ENCODE results near the gene SHISA5. TPM values are rescaled to one million over a fixed set of nuclear protein-coding genes. Genes with fewer than 3 reads are reported as not detected.

Gene SHISA5
- total RNA-seq, 5 donors from 2014 or later (not counting 1 experiment from before 2014, with no cell fraction given): 156 to 258 (median 217) TPM

DNA sequence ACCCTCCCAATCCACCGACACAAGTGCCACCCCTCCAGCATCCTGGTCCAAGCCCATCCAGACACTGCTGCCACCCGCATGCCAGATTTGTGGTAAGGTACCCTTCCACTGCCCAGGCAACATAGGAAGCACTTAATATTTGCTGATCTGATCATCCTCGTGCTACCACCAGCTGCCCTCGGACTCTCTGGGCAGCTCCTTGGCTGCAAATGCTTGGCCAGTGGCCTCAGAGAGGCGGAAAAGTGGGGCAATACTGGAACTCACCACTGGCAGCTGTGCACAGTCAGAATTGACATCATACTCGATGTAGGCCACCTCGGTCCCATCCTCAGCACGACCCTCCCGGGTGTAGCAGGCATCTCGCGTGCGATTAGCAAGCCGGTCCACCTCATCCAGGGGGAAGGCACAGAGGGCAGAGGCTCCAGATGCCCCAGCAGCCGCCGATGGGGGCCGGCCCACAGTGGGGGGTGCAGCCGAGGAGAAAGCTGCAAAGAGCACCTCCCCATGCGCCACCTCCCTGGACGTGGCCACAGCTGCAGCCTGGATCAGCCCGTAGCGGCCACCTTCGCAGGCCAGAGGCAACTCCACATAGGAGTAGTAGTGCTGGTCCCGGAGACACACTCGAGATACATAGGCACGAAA, 80.6 kb downstream of the SHISA5 start:
- no peaks in the 10 kb centered on the region for H3K9me3 ChIP-seq
- Mint-ChIP-seq H3K27ac (no peak overlapping the region), H3K4me1 (peaks cover 0 to 6% (median 0%) of the 10 kb centered on the region in 3 donors), H3K9me3 (no peaks in the 10 kb centered on the region), H3K27me3 (no peaks in the 10 kb centered on the region), H3K4me3 (no peak overlapping the region), H3K36me3 (no peaks in the 10 kb centered on the region)
- H3K4me1 ChIP-seq (ENCODE audit: control insufficient read depth in 1 of 2, extremely low read depth in 1 of 2, insufficient read depth in 2 of 2, low read length in 2 of 2): peaks cover 0 to 6% of the 10 kb centered on the region in 2 experiments
- no peak overlapping the region for H3K27ac ChIP-seq (ENCODE audit: low read length)
- DNase-seq (no peak), ATAC-seq (replicated peaks in 1 of 4) (no peak)
- ChIA-PET CTCF (no interaction called here), POLR2A (no interaction called here)
- 91% methylated on average over 25 of the region's 25 CpGs for WGBS (ENCODE audit: insufficient coverage)
- peaks cover 0 to 13% of the 10 kb centered on the region in 2 experiments for H3K27me3 ChIP-seq (replicated peaks in 1 of 2; ENCODE audit: control insufficient read depth in 2 of 2, extremely low read depth in 1 of 2, insufficient read depth in 2 of 2, low read length in 1 of 2)
- no peak overlapping the region for H3K4me3 ChIP-seq (ENCODE audit: control insufficient read depth in 1 of 2, extremely low read depth in 1 of 2, low read length in 1 of 2)
- H3K36me3 ChIP-seq (ENCODE audit: control insufficient read depth in 2 of 2, extremely low read depth in 1 of 2, insufficient read depth in 1 of 2, low read length in 1 of 2): no peaks in the 10 kb centered on the region

DNA sequence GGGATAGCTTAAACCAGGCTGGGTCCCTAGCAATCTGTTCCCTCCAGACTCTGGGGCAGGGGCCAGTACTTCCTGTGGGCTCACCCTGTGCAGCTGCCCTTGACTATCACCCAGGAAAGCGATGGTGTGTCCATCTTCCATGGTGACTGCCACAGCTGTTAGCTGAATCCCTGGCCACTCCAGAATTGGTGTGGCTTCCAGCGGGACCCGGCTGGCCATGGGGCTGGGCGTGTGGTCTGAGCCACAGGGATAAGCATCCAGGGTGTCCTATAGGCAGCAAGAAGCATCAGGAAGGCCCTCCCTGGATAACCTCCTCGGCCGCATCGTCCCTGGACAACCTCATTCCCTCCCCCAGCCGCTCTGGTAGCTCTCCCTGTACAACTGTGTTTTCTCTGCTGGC, 81.3 kb downstream of the SHISA5 start:
- ChIA-PET CTCF (no interaction called here), POLR2A (no interaction called here)
- H3K36me3 Mint-ChIP-seq: no peaks in the 10 kb centered on the region
- Histone ChIP-seq H3K4me3 (ENCODE audit: control insufficient read depth in 1 of 2, extremely low read depth in 1 of 2, low read length in 1 of 2) (no peak overlapping the region), H3K36me3 (ENCODE audit: control insufficient read depth in 2 of 2, extremely low read depth in 1 of 2, insufficient read depth in 1 of 2, low read length in 1 of 2) (no peaks in the 10 kb centered on the region), H3K27me3 (replicated peaks in 1 of 2; ENCODE audit: control insufficient read depth in 2 of 2, extremely low read depth in 1 of 2, insufficient read depth in 2 of 2, low read length in 1 of 2) (peaks cover 0 to 8% of the 10 kb centered on the region in 2 experiments), H3K4me1 (ENCODE audit: control insufficient read depth in 1 of 2, extremely low read depth in 1 of 2, insufficient read depth in 2 of 2, low read length in 2 of 2) (peaks cover 0 to 3% of the 10 kb centered on the region in 2 experiments), H3K9me3 (no peaks in the 10 kb centered on the region), H3K27ac (ENCODE audit: low read length) (no peak overlapping the region)
- no peak overlapping the region for H3K27ac Mint-ChIP-seq
- H3K27me3 Mint-ChIP-seq: no peaks in the 10 kb centered on the region
- no peak for DNase-seq
- H3K4me3 Mint-ChIP-seq: no peak overlapping the region
- no peak for ATAC-seq (replicated peaks in 1 of 4)
- no peaks in the 10 kb centered on the region for H3K4me1 Mint-ChIP-seq
- WGBS (ENCODE audit: insufficient coverage): 90% methylated on average over 8 of the region's 8 CpGs
- H3K9me3 Mint-ChIP-seq: no peaks in the 10 kb centered on the region

- H3K27ac Mint-ChIP-seq: no peak overlapping the region
- no peaks in the 10 kb centered on the region for H3K4me1 Mint-ChIP-seq
- Histone ChIP-seq H3K4me1 (ENCODE audit: control insufficient read depth in 1 of 2, extremely low read depth in 1 of 2, insufficient read depth in 2 of 2, low read length in 2 of 2) (peaks cover 0 to 3% of the 10 kb centered on the region in 2 experiments), H3K27me3 (replicated peaks in 1 of 2; ENCODE audit: control insufficient read depth in 2 of 2, extremely low read depth in 1 of 2, insufficient read depth in 2 of 2, low read length in 1 of 2) (peaks cover 0 to 8% of the 10 kb centered on the region in 2 experiments), H3K9me3 (no peaks in the 10 kb centered on the region), H3K36me3 (ENCODE audit: control insufficient read depth in 2 of 2, extremely low read depth in 1 of 2, insufficient read depth in 1 of 2, low read length in 1 of 2) (no peaks in the 10 kb centered on the region), H3K27ac (ENCODE audit: low read length) (no peak overlapping the region), H3K4me3 (ENCODE audit: control insufficient read depth in 1 of 2, extremely low read depth in 1 of 2, low read length in 1 of 2) (no peak overlapping the region)
- H3K36me3 Mint-ChIP-seq: no peaks in the 10 kb centered on the region
- no peak overlapping the region for H3K4me3 Mint-ChIP-seq
- no peaks in the 10 kb centered on the region for H3K9me3 Mint-ChIP-seq
- ChIA-PET POLR2A (no interaction called here), CTCF (no interaction called here)
- no peak for DNase-seq
- 100% methylated on average over 2 of the region's 3 CpGs for WGBS (ENCODE audit: insufficient coverage)
- peak in 1 of 4 experiments; percentile 32 for ATAC-seq (replicated peaks in 1 of 4)
- H3K27me3 Mint-ChIP-seq: no peaks in the 10 kb centered on the region
These were observed 81.7 kb downstream of the SHISA5 start for GRCh38 chr3:48422272-48422671.

DNA sequence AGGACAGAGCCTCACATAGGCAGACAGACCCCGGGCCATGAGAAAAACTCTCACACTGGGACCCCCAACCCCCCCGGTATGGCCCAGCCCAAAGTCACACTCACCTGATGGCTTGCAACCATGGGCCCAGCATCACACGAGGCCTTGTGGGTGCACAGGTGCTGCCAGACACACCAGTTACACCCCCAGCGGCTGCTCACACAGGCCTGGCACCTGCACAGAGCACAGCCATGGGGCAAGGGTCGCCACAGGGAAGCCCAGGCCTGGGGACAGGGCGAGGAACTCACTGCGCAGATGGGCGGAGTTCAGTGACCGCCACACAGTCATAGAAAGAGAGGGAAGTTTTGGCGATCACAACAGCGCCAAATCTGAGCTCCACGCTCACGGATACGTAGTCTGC, 83.4 kb downstream of the SHISA5 start:
- no peak overlapping the region for H3K4me3 ChIP-seq (ENCODE audit: control insufficient read depth in 1 of 2, extremely low read depth in 1 of 2, low read length in 1 of 2)
- no peaks in the 10 kb centered on the region for H3K9me3 Mint-ChIP-seq
- CTCF ChIA-PET: interaction anchor here in 1 of 2 donors (0.5 kb wide), 1 partner anchor 93 kb away, joined by 3 read pairs; no protein-coding TSS in a partner anchor

DNA sequence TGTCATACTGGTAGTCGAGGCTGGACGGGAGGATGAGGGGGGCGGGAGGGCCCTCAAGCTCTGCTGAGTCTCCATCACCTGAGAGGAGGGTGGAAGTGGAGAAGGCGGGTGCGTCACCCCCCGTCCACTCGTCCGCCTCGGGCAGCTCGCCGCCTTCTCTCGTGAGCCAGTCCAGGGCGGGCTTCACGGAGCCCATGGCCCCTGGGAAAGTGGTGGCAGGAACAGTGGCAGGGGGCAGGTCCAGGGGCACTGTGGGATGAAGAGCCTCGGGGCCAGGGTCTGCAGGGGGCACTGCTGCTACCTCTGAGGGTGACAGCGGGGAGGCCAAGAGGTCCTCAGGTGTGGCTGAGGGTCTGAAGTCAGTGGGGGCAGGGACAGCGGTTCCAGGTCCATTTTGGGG, 84.4 kb downstream of the SHISA5 start:
- WGBS (ENCODE audit: insufficient coverage): 90% methylated on average over 14 of the region's 17 CpGs
- Mint-ChIP-seq H3K4me1 (no peaks in the 10 kb centered on the region), H3K4me3 (no peak overlapping the region), H3K27me3 (no peaks in the 10 kb centered on the region), H3K36me3 (no peaks in the 10 kb centered on the region), H3K27ac (no peak overlapping the region), H3K9me3 (no peaks in the 10 kb centered on the region)
- ATAC-seq (replicated peaks in 1 of 4): no peak
- CTCF ChIA-PET: interaction anchor here (1.0 to 1.7 kb wide), 2 partner anchors 17 to 19 kb away, joined by 4 to 8 read pairs; no protein-coding TSS in a partner anchor
- no peaks in the 10 kb centered on the region for H3K36me3 ChIP-seq (ENCODE audit: control insufficient read depth in 2 of 2, extremely low read depth in 1 of 2, insufficient read depth in 1 of 2, low read length in 1 of 2)
- POLR2A ChIA-PET: no interaction called here
- H3K27me3 ChIP-seq (replicated peaks in 1 of 2; ENCODE audit: control insufficient read depth in 2 of 2, extremely low read depth in 1 of 2, insufficient read depth in 2 of 2, low read length in 1 of 2): peaks cover 0 to 4% of the 10 kb centered on the region in 2 experiments
- H3K9me3 ChIP-seq: no peaks in the 10 kb centered on the region
- no peak overlapping the region for H3K4me3 ChIP-seq (ENCODE audit: control insufficient read depth in 1 of 2, extremely low read depth in 1 of 2, low read length in 1 of 2)
- H3K4me1 ChIP-seq (ENCODE audit: control insufficient read depth in 1 of 2, extremely low read depth in 1 of 2, insufficient read depth in 2 of 2, low read length in 2 of 2): peaks cover 0 to 3% of the 10 kb centered on the region in 2 experiments
- DNase-seq: no peak
- H3K27ac ChIP-seq (ENCODE audit: low read length): no peak overlapping the region

More for the DNA sequence above, 83.4 kb downstream of the SHISA5 start:
- WGBS (ENCODE audit: insufficient coverage): 79% methylated on average over 14 of the region's 14 CpGs
- no peaks in the 10 kb centered on the region for H3K36me3 Mint-ChIP-seq
- Histone ChIP-seq H3K27me3 (replicated peaks in 1 of 2; ENCODE audit: control insufficient read depth in 2 of 2, extremely low read depth in 1 of 2, insufficient read depth in 2 of 2, low read length in 1 of 2) (peaks cover 0 to 4% of the 10 kb centered on the region in 2 experiments), H3K36me3 (ENCODE audit: control insufficient read depth in 2 of 2, extremely low read depth in 1 of 2, insufficient read depth in 1 of 2, low read length in 1 of 2) (no peaks in the 10 kb centered on the region), H3K4me1 (ENCODE audit: control insufficient read depth in 1 of 2, extremely low read depth in 1 of 2, insufficient read depth in 2 of 2, low read length in 2 of 2) (peaks cover 0 to 3% of the 10 kb centered on the region in 2 experiments), H3K9me3 (no peaks in the 10 kb centered on the region), H3K27ac (ENCODE audit: low read length) (no peak overlapping the region)
- no peak overlapping the region for H3K27ac Mint-ChIP-seq
- H3K4me3 Mint-ChIP-seq: no peak overlapping the region
- H3K27me3 Mint-ChIP-seq: no peaks in the 10 kb centered on the region
- no peak for DNase-seq
- no peaks in the 10 kb centered on the region for H3K4me1 Mint-ChIP-seq
- no peak for ATAC-seq (replicated peaks in 1 of 4)
- POLR2A ChIA-PET: no interaction called here

- H3K27ac Mint-ChIP-seq: no peak overlapping the region
- H3K27me3 ChIP-seq (replicated peaks in 1 of 2; ENCODE audit: control insufficient read depth in 2 of 2, extremely low read depth in 1 of 2, insufficient read depth in 2 of 2, low read length in 1 of 2): peaks cover 0 to 4% of the 10 kb centered on the region in 2 experiments
- no peaks in the 10 kb centered on the region for H3K36me3 Mint-ChIP-seq
- H3K36me3 ChIP-seq (ENCODE audit: control insufficient read depth in 2 of 2, extremely low read depth in 1 of 2, insufficient read depth in 1 of 2, low read length in 1 of 2): no peaks in the 10 kb centered on the region
- H3K4me1 Mint-ChIP-seq: no peaks in the 10 kb centered on the region
- no peaks in the 10 kb centered on the region for H3K9me3 Mint-ChIP-seq
- no peak overlapping the region for H3K4me3 ChIP-seq (ENCODE audit: control insufficient read depth in 1 of 2, extremely low read depth in 1 of 2, low read length in 1 of 2)
- POLR2A ChIA-PET: no interaction called here
- no peak for ATAC-seq (replicated peaks in 1 of 4)
- H3K27ac ChIP-seq (ENCODE audit: low read length): no peak overlapping the region
- no peaks in the 10 kb centered on the region for H3K27me3 Mint-ChIP-seq
- H3K4me3 Mint-ChIP-seq: no peak overlapping the region
- no peaks in the 10 kb centered on the region for H3K9me3 ChIP-seq
- peaks cover 0 to 3% of the 10 kb centered on the region in 2 experiments for H3K4me1 ChIP-seq (ENCODE audit: control insufficient read depth in 1 of 2, extremely low read depth in 1 of 2, insufficient read depth in 2 of 2, low read length in 2 of 2)
- DNase-seq: no peak
- CTCF ChIA-PET: interaction anchor here (1.0 to 1.7 kb wide), 2 partner anchors 17 to 19 kb away, joined by 4 to 8 read pairs; no protein-coding TSS in a partner anchor
- WGBS (ENCODE audit: insufficient coverage): 82% methylated on average over 8 of the region's 9 CpGs
These were observed 84.8 kb downstream of the SHISA5 start for GRCh38 chr3:48419149-48419548.
